GM12801 (cell line): ENCODE measurements around the gene RHO.

Experiments used
- TF ChIP-seq, protein P1 (sequence below): IDR thresholded peaks from one replicate; pipeline ENCODE4 v1.5.1; 2011; ENCODE audit warnings: control low read depth; ENCODE audit not compliant: insufficient read length; ENCODE audit errors: extremely low read depth

Gene RHO

DNA sequence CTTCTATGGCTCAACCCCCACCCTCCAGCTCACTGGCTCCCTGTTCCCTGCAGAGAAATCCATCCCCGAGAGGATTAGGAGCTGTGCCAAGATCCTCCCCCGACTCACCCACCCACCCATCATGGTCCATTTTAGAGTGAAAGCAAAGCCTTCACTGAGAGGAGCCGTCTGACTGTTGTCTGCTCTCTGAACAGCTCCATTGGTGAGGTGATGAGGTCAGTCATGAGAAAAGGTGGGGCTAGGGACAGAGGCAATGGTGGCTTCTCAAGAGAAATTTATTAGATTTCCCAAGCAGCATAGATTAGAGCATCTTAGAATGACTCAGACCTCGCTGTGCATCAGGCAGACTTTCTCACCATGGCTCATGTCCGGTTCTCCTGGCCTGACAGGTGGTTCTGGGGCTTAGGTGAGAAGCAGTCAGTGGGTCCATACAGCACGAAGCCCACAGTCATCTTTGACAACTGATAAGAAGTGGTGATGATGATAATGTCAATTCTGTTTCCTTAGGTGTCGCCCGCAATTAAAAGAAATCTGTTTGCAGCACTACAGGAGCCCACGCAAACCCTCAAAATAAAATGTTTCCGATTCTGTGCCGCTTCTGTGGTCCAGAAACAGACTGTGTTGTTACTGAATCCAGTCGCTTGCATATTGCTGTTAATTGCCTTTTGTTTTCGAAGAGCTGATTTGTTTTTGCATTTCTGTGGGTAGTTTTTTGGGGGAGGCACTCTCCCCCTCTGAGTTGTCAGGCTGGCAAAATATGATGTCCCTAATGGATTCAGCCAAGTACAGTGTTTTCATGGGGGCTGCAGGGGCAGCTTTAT is 24.8 kb upstream of the RHO start:
- TF ChIP-seq, protein P1, sequence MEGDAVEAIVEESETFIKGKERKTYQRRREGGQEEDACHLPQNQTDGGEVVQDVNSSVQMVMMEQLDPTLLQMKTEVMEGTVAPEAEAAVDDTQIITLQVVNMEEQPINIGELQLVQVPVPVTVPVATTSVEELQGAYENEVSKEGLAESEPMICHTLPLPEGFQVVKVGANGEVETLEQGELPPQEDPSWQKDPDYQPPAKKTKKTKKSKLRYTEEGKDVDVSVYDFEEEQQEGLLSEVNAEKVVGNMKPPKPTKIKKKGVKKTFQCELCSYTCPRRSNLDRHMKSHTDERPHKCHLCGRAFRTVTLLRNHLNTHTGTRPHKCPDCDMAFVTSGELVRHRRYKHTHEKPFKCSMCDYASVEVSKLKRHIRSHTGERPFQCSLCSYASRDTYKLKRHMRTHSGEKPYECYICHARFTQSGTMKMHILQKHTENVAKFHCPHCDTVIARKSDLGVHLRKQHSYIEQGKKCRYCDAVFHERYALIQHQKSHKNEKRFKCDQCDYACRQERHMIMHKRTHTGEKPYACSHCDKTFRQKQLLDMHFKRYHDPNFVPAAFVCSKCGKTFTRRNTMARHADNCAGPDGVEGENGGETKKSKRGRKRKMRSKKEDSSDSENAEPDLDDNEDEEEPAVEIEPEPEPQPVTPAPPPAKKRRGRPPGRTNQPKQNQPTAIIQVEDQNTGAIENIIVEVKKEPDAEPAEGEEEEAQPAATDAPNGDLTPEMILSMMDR = no peak

DNA sequence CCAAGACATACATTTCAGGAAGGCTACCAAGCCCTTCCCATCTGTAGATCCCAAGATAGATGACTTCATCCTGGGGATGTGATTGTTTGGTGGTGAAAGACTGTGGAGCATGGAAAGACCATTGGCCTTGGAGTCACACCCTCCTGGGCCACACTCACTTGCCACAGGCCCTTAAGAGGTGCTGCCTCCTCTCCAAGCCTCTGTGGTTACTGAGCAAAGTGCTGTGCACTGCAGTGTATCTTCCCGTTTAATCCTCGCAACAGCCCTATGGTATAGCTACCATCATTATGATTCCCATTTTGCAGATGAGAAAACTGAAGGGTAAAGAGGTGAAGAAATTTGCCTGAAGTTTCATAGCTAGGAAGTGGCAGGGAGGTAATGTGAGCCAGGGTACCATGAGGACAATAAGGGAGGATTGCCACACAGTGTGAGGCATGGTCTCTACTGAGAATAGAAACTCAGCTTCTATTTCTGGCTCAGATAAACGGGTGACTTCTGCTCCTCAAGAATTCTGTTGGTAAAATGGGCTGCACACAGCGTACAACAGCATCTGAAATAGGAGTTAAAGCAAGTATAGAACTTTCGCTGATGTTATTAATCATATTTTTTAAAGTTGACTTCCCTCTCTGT is 23.9 kb upstream of the RHO start:
- TF ChIP-seq, protein P1 = no peak

DNA sequence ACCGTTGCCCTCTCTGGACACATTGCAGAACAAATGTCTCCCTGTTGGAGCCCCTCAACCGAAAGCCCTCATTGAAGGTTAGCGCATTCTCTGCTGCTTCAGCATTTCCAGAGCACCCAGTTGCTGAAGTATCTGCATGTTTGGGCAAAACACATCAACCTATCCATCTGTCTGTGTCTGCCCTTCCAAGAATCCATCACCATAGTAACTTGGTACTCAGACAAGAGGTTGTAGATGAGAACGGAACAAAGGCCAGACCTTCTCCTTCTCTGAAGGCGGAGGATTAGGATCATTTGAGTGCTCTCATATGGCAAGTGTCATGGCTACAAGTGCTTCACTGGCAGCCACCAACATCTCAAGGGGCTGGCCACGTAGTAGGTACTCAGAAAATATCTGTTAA is 23.1 kb upstream of the RHO start:
- TF ChIP-seq, protein P1 = no peak

DNA sequence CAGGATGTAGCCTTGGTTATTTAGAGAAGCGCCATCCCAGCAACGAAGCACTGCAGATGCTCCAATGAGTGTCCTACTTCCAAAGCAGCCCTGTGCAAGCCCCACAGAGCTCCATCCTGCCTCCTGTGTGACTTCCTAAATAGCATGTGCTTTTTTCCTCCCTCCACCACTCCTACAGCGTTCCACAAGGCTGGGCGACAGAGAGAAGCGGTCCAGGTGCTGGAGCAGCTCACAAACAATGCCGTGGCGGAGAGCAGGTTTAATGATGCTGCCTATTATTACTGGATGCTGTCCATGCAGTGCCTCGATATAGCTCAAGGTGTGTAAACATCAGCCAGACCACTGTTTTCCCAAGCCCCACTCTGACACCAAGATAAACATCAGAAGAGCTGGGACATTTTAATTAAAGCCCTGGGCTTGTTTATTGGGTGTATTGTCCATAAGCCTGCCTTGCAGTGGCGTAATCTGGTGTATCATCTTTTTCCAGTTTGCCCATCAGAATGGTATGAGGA is 22.2 kb upstream of the RHO start:
- TF ChIP-seq, protein P1 = no peak

DNA sequence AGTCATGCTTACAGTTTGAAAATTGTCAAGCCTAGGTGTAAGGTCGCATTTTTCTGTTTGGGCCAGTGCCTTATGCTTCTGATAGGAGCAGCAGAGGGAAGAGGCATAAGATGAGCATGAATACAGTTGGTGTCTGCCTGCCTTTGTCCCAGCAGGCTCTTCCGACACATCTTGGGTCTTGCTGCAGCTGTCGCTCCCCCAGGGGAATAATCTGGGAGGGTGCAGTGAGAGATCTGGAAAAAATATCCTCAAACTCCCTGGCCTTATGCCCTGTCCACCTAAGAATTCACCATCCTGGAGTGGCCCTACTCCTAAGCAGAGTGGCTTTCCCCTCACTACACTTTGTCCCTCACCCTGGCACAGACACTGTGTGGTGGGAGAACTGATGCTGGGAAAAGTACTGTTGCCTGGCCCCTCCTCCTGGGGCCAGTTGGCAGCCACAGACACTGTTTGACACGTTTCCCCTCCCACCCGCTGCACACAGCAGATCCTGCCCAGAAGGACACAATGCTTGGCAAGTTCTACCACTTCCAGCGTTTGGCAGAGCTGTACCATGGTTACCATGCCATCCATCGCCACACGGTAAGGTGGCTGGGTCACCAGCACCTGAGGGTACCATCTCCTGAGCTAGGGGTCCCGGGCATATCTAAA is 21.1 kb upstream of the RHO start:
- TF ChIP-seq, protein P1 = no peak

DNA sequence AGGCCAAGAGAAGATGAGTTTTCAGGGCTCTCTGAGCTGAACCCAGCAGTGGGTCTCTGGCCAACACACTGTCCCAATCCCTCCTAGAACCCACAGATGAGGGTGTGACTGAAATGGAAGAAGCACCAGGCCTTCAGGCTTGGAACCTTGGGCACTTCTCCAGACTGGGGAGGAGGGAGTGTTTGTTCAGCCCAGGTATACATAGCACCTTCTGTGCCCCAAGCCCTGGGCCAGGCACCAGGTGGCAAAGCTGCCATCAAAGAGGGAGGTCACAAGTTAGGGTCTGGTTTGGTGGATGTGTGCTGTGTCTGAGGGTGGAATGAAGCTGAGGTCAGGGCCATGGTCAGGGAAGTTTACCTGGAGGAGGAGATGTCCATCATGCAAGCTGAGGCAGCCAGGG is 15.8 kb upstream of the RHO start:
- TF ChIP-seq, protein P1 = no peak

DNA sequence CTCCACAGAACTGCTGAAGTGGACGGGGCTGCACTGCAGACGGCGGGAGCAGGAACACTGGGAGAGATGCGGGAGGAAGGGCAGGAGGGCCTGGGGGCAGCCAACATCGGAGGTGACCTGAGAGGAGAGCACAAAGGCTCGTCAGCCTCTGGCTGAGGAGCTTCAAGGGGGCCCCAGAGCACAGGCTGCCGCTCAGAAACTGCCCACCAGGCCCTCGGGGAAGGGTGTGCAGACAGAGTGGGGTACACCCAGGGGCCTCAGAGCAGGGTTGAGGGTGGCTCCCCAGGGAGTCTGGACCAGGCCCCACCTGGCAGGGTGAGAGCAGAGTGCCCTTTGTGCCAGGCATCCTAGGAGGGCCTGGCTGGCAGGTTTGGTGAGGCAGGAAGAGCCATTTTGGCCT is 14.7 kb upstream of the RHO start:
- TF ChIP-seq, protein P1 = no peak
